ENCODE data around the gene MBNL1. TPM values are rescaled to one million over a fixed set of nuclear protein-coding genes. Genes with fewer than 3 reads are reported as not detected.
A peak's percentile ranks its signal among the peaks of the same experiment; 100 is the strongest.

The MBNL1 gene
- total and polyA plus RNA-seq, 2 of the 13 experiments (the other 11 are each of a cell fraction or from before 2014, with no cell fraction given) = 27.1 to 55.4 TPM

GRCh38 chr3:152281133-152281713, 12.5 kb downstream of the MBNL1 start:
- no peak overlapping the region for H3K9ac ChIP-seq (ENCODE audit: insufficient read depth, low read depth, low read length)
- in situ Hi-C loops (cut with HindIII; ENCODE audit: extremely low pct_ligation_motif_present, low pct_unique_long_range_greater_than_20kb) (no loop called here), intact Hi-C loops (cut with micrococcal nuclease; ENCODE audit: unreplicated experiment) (no loop called here)
- no TSS peak for BruUV-seq (replicated peaks)
- FAIRE-seq (no peak), ATAC-seq (peak; percentile 90), DNase-seq (ENCODE audit: low spot score) (peak; percentile 54)
- H3K36me3 ChIP-seq (replicated peaks in 1 of 2; ENCODE audit: control insufficient read depth in 1 of 2, insufficient read depth in 2 of 2, low read length in 2 of 2) = no peaks in the 10 kb centered on the region
- TF ChIP-seq TBX3 (IDR thresholded peaks at IDR 0.05; ENCODE audit: borderline replicate concordance) (no peak), GATAD2A (CRISPR knock-in tag; IDR thresholded peaks at IDR 0.05) (peak; percentile 26; the same call in 1 of the 2 replicates), ZNF841 (CRISPR knock-in tag; IDR thresholded peaks at IDR 0.05; ENCODE audit: borderline replicate concordance) (no peak), ZNF160 (CRISPR knock-in tag; IDR thresholded peaks at IDR 0.05) (no peak), SIX1 (CRISPR knock-in tag; IDR thresholded peaks at IDR 0.05; ENCODE audit: borderline replicate concordance) (peak; percentile 50; the same call in 1 of the 2 replicates), NCOR1 (IDR thresholded peaks at IDR 0.05; ENCODE audit: borderline replicate concordance, low read length) (peak; percentile 44; the same call in 1 of the 2 replicates), AGO2 (optimal IDR thresholded peaks at IDR 0.05; ENCODE audit: low read depth, low read length) (no peak), KDM3A (CRISPR knock-in tag; IDR thresholded peaks at IDR 0.05; ENCODE audit: low read depth) (no peak), SALL1 (CRISPR knock-in tag; IDR thresholded peaks at IDR 0.05) (peak; percentile 11; the same call in 1 of the 2 replicates), RBM22 (optimal IDR thresholded peaks at IDR 0.05; ENCODE audit: low read length) (peak; percentile 37), HNF4G (IDR thresholded peaks at IDR 0.05; ENCODE audit: borderline replicate concordance, low read depth, low read length) (peak; percentile 38; the same call in 1 of the 2 replicates), HNF4G (CRISPR knock-in tag; IDR thresholded peaks at IDR 0.05; ENCODE audit: borderline replicate concordance, low read depth) (no peak), KLF13 (CRISPR knock-in tag; IDR thresholded peaks at IDR 0.05) (no peak), HNF4A (CRISPR knock-in tag; IDR thresholded peaks at IDR 0.05) (peak; percentile 78), SAP130 (CRISPR knock-in tag; IDR thresholded peaks at IDR 0.05; ENCODE audit: low read depth) (0 out of 2 replicates have a peak, but pooled peaks have one; percentile 10)
- no peaks in the 10 kb centered on the region for H3K9me3 ChIP-seq (ENCODE audit: low read length)
- 47% methylated on average over 2 of the region's 2 CpGs for WGBS (ENCODE audit: low lambda C conversion rate)
- peak overlapping the region; percentile 43 for H3K4me2 ChIP-seq (ENCODE audit: low read depth, low read length)
- no peak overlapping the region for H2AFZ ChIP-seq (ENCODE audit: low read length)
- no peak overlapping the region for H3K4me3 ChIP-seq (replicated peaks in 1 of 3; ENCODE audit: insufficient read depth in 1 of 3, low read depth in 2 of 3, low read length in 3 of 3)
- peaks cover 95% of the 10 kb centered on the region for H3K79me2 ChIP-seq (ENCODE audit: insufficient read depth, low read length)
- peaks cover 56% of the 10 kb centered on the region for H3K4me1 ChIP-seq (ENCODE audit: insufficient read depth, low read length)
- ChIA-PET CTCF (ENCODE audit: low intra/inter-chr PET ratio, low total read pairs) (no interaction called here), POLR2A (interaction anchor here (2.5 kb wide), 1 partner anchor 12 kb away, joined by 13 read pairs; the partner anchor contains the start of gene MBNL1)
- peaks cover 13% of the 10 kb centered on the region; the same call in 1 of the 2 replicates for H4K20me1 ChIP-seq (ENCODE audit: insufficient read depth, low read length)
- no peaks in the 10 kb centered on the region for H3K27me3 ChIP-seq (ENCODE audit: control insufficient read depth in 1 of 2, insufficient read depth in 2 of 2, low read length in 2 of 2)
- H3K27ac ChIP-seq (ENCODE audit: extremely low read length, insufficient read depth, low read length) = peak overlapping the region; percentile 28
